IPS-18c (cell line): ENCODE measurements around the gene SYN1.
"Not testable (repeated sequence)": the region's sequence is repeated elsewhere in the genome, so short reads cannot be mapped to it uniquely, and the experiment has no call there.

Experiments
- H3K4me3 ChIP-seq: 2 replicates; pipeline ENCODE4 v1.7.0; 2013; ENCODE audit warnings: low read depth, mild to moderate bottlenecking, low read length, moderate library complexity; ENCODE audit not compliant: insufficient read depth
- H3K9me3 ChIP-seq: one replicate; pipeline ENCODE4 v1.6.1; 2013; ENCODE audit warnings: mild to moderate bottlenecking, low read length, moderate library complexity; ENCODE audit not compliant: control insufficient read depth, insufficient read depth

SYN1 gene

GRCh38 chrX:47612418-47612817 is 7.2 kb downstream of the SYN1 start:
- Histone ChIP-seq H3K9me3 (peaks cover 14% of the 10 kb centered on the region), H3K4me3 (no peak overlapping the region)

GRCh38 chrX:47611926-47612325 is 7.7 kb downstream of the SYN1 start:
- peaks cover 19% of the 10 kb centered on the region for H3K9me3 ChIP-seq

GRCh38 chrX:47611489-47611888 is 8.2 kb downstream of the SYN1 start:
- H3K9me3 ChIP-seq = peaks cover 19% of the 10 kb centered on the region
- no peak overlapping the region for H3K4me3 ChIP-seq

More at GRCh38 chrX:47611926-47612325, 7.7 kb downstream of the SYN1 start:
- H3K4me3 ChIP-seq = no peak overlapping the region

- Histone ChIP-seq H3K9me3 (peaks cover 16% of the 10 kb centered on the region), H3K4me3 (no peak overlapping the region)
Measured at GRCh38 chrX:47610511-47610910, 9.1 kb downstream of the SYN1 start.

- peaks cover 14% of the 10 kb centered on the region for H3K9me3 ChIP-seq
- H3K4me3 ChIP-seq = no peak overlapping the region
Measured at GRCh38 chrX:47608130-47608810, 11.4 kb downstream of the SYN1 start.

GRCh38 chrX:47607091-47607490 is 12.6 kb downstream of the SYN1 start:
- H3K9me3 ChIP-seq = peaks cover 14% of the 10 kb centered on the region
- H3K4me3 ChIP-seq = no peak overlapping the region

- H3K9me3 ChIP-seq = peaks cover 10% of the 10 kb centered on the region
- no peak overlapping the region for H3K4me3 ChIP-seq
Measured at GRCh38 chrX:47605024-47605423, 14.6 kb downstream of the SYN1 start.

GRCh38 chrX:47603125-47603524 is 16.5 kb downstream of the SYN1 start:
- H3K4me3 ChIP-seq = not testable (repeated sequence)
- peaks cover 13% of the 10 kb centered on the region for H3K9me3 ChIP-seq

- H3K9me3 ChIP-seq = peaks cover 5% of the 10 kb centered on the region
- no peak overlapping the region for H3K4me3 ChIP-seq
Measured at GRCh38 chrX:47597222-47597621, 22.4 kb downstream of the SYN1 start.

GRCh38 chrX:47596256-47596655 is 23.4 kb downstream of the SYN1 start:
- H3K9me3 ChIP-seq = peaks cover 5% of the 10 kb centered on the region
- no peak overlapping the region for H3K4me3 ChIP-seq

GRCh38 chrX:47595716-47596251 is 23.9 kb downstream of the SYN1 start:
- H3K9me3 ChIP-seq = peaks cover 5% of the 10 kb centered on the region
- no peak overlapping the region for H3K4me3 ChIP-seq

- no peak overlapping the region for H3K4me3 ChIP-seq
- H3K9me3 ChIP-seq = no peaks in the 10 kb centered on the region
Measured at GRCh38 chrX:47593522-47593921, 26.1 kb downstream of the SYN1 start.

GRCh38 chrX:47590984-47591383 is 28.7 kb downstream of the SYN1 start:
- peaks cover 5% of the 10 kb centered on the region for H3K9me3 ChIP-seq

GRCh38 chrX:47587906-47588735 is 31.5 kb downstream of the SYN1 start:
- no peak overlapping the region for H3K4me3 ChIP-seq
- peaks cover 8% of the 10 kb centered on the region for H3K9me3 ChIP-seq

More at GRCh38 chrX:47590984-47591383, 28.7 kb downstream of the SYN1 start:
- no peak overlapping the region for H3K4me3 ChIP-seq

GRCh38 chrX:47587091-47587891 is 32.4 kb downstream of the SYN1 start:
- no peak overlapping the region for H3K4me3 ChIP-seq
- peaks cover 8% of the 10 kb centered on the region for H3K9me3 ChIP-seq

GRCh38 chrX:47586043-47586787 is 33.4 kb downstream of the SYN1 start:
- Histone ChIP-seq H3K4me3 (no peak overlapping the region), H3K9me3 (peaks cover 10% of the 10 kb centered on the region)

GRCh38 chrX:47585273-47585672 is 34.4 kb downstream of the SYN1 start:
- Histone ChIP-seq H3K4me3 (no peak overlapping the region), H3K9me3 (peaks cover 10% of the 10 kb centered on the region)
